Nephron (organoid): Measurements from ENCODE around the gene RNF181.

Source experiments
- H3K27ac Mint-ChIP-seq, 3 experiments: 2 replicates each; pipeline ENCODE4 v1.8.0; 2020; ENCODE audit warnings: mixed read lengths in 3 of 3, mild to moderate bottlenecking in 2 of 3, moderate library complexity in 1 of 3
- H3K27me3 Mint-ChIP-seq: 2 replicates; pipeline ENCODE4 v1.8.0; 2021; ENCODE audit warnings: low read depth, mild to moderate bottlenecking, moderate library complexity, mixed read lengths
- H3K36me3 Mint-ChIP-seq: 2 replicates; pipeline ENCODE4 v1.8.0; 2020; ENCODE audit warnings: low read depth, mixed read lengths
- H3K4me1 Mint-ChIP-seq: 2 replicates; pipeline ENCODE4 v1.8.0; 2020; ENCODE audit warnings: mixed read lengths
- H3K4me3 Mint-ChIP-seq, 3 experiments: 2 replicates each; pipeline ENCODE4 v1.8.0; 2020; ENCODE audit warnings: mild to moderate bottlenecking in 3 of 3, mixed read lengths in 3 of 3, moderate library complexity in 2 of 3
- H3K9me3 Mint-ChIP-seq: 2 replicates; pipeline ENCODE4 v1.8.0; 2020; ENCODE audit warnings: mixed read lengths
- TF ChIP-seq, protein P1 (sequence below), 3 experiments: fragments of 200-600 bp; sonication (generic); IDR thresholded peaks; one replicate each; pipeline ENCODE4 v1.5.0; 2021; ENCODE audit warnings: antibody characterized with exemption in 3 of 3; ENCODE audit not compliant: unreplicated experiment in 3 of 3

RNF181 gene

DNA sequence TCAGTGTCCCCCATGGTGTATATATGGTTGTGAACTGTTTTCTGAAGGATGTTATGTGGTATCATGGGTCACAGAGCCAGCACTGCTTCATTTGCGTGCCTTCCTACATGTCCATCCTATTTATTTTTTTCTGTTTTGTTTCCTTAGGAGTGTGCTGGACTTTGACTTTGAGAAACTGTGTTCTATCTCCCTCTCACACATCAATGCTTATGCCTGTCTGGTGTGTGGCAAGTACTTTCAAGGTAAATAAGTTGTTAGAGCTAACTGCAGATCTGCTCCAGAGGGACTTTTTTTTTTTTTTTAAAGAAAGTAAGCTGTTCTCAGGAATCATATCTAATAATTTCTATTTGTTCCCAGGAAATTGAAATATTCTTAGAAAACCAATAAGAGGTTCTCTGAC is 25.8 kb downstream of the RNF181 start:
- TF ChIP-seq, protein P1, sequence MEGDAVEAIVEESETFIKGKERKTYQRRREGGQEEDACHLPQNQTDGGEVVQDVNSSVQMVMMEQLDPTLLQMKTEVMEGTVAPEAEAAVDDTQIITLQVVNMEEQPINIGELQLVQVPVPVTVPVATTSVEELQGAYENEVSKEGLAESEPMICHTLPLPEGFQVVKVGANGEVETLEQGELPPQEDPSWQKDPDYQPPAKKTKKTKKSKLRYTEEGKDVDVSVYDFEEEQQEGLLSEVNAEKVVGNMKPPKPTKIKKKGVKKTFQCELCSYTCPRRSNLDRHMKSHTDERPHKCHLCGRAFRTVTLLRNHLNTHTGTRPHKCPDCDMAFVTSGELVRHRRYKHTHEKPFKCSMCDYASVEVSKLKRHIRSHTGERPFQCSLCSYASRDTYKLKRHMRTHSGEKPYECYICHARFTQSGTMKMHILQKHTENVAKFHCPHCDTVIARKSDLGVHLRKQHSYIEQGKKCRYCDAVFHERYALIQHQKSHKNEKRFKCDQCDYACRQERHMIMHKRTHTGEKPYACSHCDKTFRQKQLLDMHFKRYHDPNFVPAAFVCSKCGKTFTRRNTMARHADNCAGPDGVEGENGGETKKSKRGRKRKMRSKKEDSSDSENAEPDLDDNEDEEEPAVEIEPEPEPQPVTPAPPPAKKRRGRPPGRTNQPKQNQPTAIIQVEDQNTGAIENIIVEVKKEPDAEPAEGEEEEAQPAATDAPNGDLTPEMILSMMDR (IDR thresholded peaks at IDR 0.05; ENCODE audit: unreplicated experiment in 3 of 3): no peak
- peak overlapping the region in 1 of 3 experiments; percentile 73 for H3K27ac Mint-ChIP-seq
- H3K9me3 Mint-ChIP-seq: no peaks in the 10 kb centered on the region
- no peaks in the 10 kb centered on the region for H3K27me3 Mint-ChIP-seq
- H3K4me1 Mint-ChIP-seq: peaks cover 6% of the 10 kb centered on the region
- H3K4me3 Mint-ChIP-seq: no peak overlapping the region
- peaks cover 48% of the 10 kb centered on the region for H3K36me3 Mint-ChIP-seq

GRCh38 chr2:85623991-85624390 is 28.4 kb downstream of the RNF181 start:
- TF ChIP-seq, protein P1 (IDR thresholded peaks at IDR 0.05; ENCODE audit: unreplicated experiment in 3 of 3): no peak
- peaks cover 62% of the 10 kb centered on the region for H3K36me3 Mint-ChIP-seq
- no peak overlapping the region for H3K4me3 Mint-ChIP-seq
- H3K27me3 Mint-ChIP-seq: no peaks in the 10 kb centered on the region
- no peaks in the 10 kb centered on the region for H3K4me1 Mint-ChIP-seq
- H3K27ac Mint-ChIP-seq: no peak overlapping the region
- no peaks in the 10 kb centered on the region for H3K9me3 Mint-ChIP-seq

DNA sequence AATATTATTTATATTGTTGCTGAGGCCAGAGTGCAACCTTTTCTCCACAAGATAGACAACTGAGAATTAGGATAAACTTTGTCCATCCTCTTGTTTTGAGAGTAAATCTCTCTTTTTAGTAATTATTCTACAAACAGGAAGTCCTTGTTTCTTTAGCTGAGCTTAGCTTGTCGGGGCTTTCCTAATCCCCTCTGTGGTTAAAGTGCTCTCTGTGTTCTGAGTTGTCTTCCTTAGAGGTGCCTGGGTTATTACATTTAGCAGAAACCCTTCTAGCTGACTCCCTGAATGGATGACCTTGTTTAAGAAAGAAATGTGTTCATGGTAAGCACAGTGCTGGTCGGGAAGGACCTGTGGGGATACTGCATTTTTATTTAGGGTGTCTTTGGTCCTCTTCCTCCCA is 33.1 kb downstream of the RNF181 start:
- H3K27ac Mint-ChIP-seq: no peak overlapping the region
- H3K4me3 Mint-ChIP-seq: no peak overlapping the region
- H3K9me3 Mint-ChIP-seq: no peaks in the 10 kb centered on the region
- H3K4me1 Mint-ChIP-seq: no peaks in the 10 kb centered on the region
- peaks cover 80% of the 10 kb centered on the region for H3K36me3 Mint-ChIP-seq
- TF ChIP-seq, protein P1 (IDR thresholded peaks at IDR 0.05; ENCODE audit: unreplicated experiment in 3 of 3): no peak
- no peaks in the 10 kb centered on the region for H3K27me3 Mint-ChIP-seq

GRCh38 chr2:85631316-85631715 is 35.8 kb downstream of the RNF181 start:
- Mint-ChIP-seq H3K9me3 (no peaks in the 10 kb centered on the region), H3K36me3 (peaks cover 73% of the 10 kb centered on the region), H3K27me3 (no peaks in the 10 kb centered on the region), H3K4me1 (no peaks in the 10 kb centered on the region), H3K4me3 (no peak overlapping the region), H3K27ac (no peak overlapping the region)
- TF ChIP-seq, protein P1 (IDR thresholded peaks at IDR 0.05; ENCODE audit: unreplicated experiment in 3 of 3): no peak

- TF ChIP-seq, protein P1 (IDR thresholded peaks at IDR 0.05; ENCODE audit: unreplicated experiment in 3 of 3): no peak
- H3K27ac Mint-ChIP-seq: no peak overlapping the region
- no peaks in the 10 kb centered on the region for H3K4me1 Mint-ChIP-seq
- no peak overlapping the region for H3K4me3 Mint-ChIP-seq
- peaks cover 72% of the 10 kb centered on the region for H3K36me3 Mint-ChIP-seq
- H3K9me3 Mint-ChIP-seq: no peaks in the 10 kb centered on the region
- H3K27me3 Mint-ChIP-seq: no peaks in the 10 kb centered on the region
Measured at GRCh38 chr2:85635011-85635410, 39.5 kb downstream of the RNF181 start.

DNA sequence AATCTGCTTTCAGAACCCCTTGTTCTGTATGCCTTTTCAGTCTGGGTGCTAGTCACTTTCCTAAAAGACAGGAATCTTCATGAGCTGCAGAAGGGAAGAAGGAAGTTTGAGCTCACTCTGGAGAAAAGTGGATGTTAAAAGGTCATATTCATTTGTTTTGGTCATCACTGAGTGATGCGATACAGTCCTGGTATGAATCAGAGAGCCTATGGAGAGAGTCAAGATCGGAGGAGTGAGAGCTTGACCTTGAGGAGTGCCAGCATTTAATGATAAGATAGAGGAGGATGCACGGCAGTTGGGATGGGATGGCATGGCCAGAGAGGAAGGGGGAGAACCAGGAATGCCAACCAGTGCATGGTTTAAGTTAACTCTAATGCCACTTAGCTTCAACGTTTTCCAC is 40.1 kb downstream of the RNF181 start:
- H3K4me1 Mint-ChIP-seq: no peaks in the 10 kb centered on the region
- TF ChIP-seq, protein P1 (IDR thresholded peaks at IDR 0.05; ENCODE audit: unreplicated experiment in 3 of 3): no peak
- no peak overlapping the region for H3K27ac Mint-ChIP-seq
- no peaks in the 10 kb centered on the region for H3K9me3 Mint-ChIP-seq
- H3K4me3 Mint-ChIP-seq: no peak overlapping the region
- no peaks in the 10 kb centered on the region for H3K27me3 Mint-ChIP-seq
- peaks cover 72% of the 10 kb centered on the region for H3K36me3 Mint-ChIP-seq
